Measurements from ENCODE around the gene KMT2C. TPM values are rescaled to one million over a fixed set of nuclear protein-coding genes. Genes with fewer than 3 reads are reported as not detected.

The KMT2C gene
- total RNA-seq, 2 experiments from 2014 or later, result 47.5 to 105 TPM

- Histone ChIP-seq H3K27ac (ENCODE audit: low read depth, low read length, poor library complexity, severe bottlenecking) (peak overlapping the region; percentile 80), H3K9me2 (ENCODE audit: insufficient read depth, low read length) (no peaks in the 10 kb centered on the region), H3K9me3 (ENCODE audit: low read length) (0 out of 2 replicates have a peak, but pooled peaks cover 3% of the 10 kb centered on the region), H4K20me1 (ENCODE audit: insufficient read depth, low read length) (no peaks in the 10 kb centered on the region), H3K4me2 (ENCODE audit: low read length) (peak overlapping the region; percentile 76), H2AFZ (ENCODE audit: low read length) (peak overlapping the region; percentile 73), H3K36me3 (ENCODE audit: insufficient read depth, low read length) (no peaks in the 10 kb centered on the region), H3K79me2 (ENCODE audit: insufficient read depth, low read depth, low read length) (peaks cover 10% of the 10 kb centered on the region; the same call in 1 of the 2 replicates), H3K4me3 (ENCODE audit: low read depth, low read length, poor library complexity, severe bottlenecking) (peak overlapping the region; percentile 77), H3K4me1 (ENCODE audit: insufficient read depth, low read length, poor library complexity, severe bottlenecking) (peaks cover 14% of the 10 kb centered on the region)
- DNase-seq (ENCODE audit: low spot score), result peak; percentile 72
- CTCF ChIA-PET (ENCODE audit: unreplicated experiment), result no interaction called here
- BruUV-seq (replicated peaks), result no TSS peak
- TF ChIP-seq EZH2phosphoT487 (IDR thresholded peaks at IDR 0.05; ENCODE audit: borderline replicate concordance, low read depth, low read length) (no peak), CTCF (conservative IDR thresholded peaks at IDR 0.05; ENCODE audit: low read length) (no peak)
- intact Hi-C loops (cut with micrococcal nuclease; ENCODE audit: unreplicated experiment), result loop anchor here (1.0 to 10.0 kb wide), 4 partner anchors 122 to 830 kb away; no protein-coding TSS in a partner anchor
- POLR2A ChIA-PET, result interaction anchor here (0.6 to 1.6 kb wide), 3 partner anchors 124 to 330 kb away, joined by 4 to 5 read pairs (median 4); no protein-coding TSS in a partner anchor
Observed at GRCh38 chr7:152464312-152465118, 28.7 kb upstream of the KMT2C start.

GRCh38 chr7:152463709-152464311 is 28.0 kb upstream of the KMT2C start:
- H3K4me1 ChIP-seq (ENCODE audit: insufficient read depth, low read length, poor library complexity, severe bottlenecking), result peaks cover 14% of the 10 kb centered on the region
- peak; percentile 100 for DNase-seq (ENCODE audit: low spot score)
- peak overlapping the region; percentile 80 for H3K27ac ChIP-seq (ENCODE audit: low read depth, low read length, poor library complexity, severe bottlenecking)
- H2AFZ ChIP-seq (ENCODE audit: low read length), result peak overlapping the region; percentile 73
- ChIA-PET CTCF (ENCODE audit: unreplicated experiment) (no interaction called here), POLR2A (interaction anchor here (0.6 to 1.6 kb wide), 3 partner anchors 123 to 330 kb away, joined by 3 to 5 read pairs (median 4); no protein-coding TSS in a partner anchor)
- H3K4me2 ChIP-seq (ENCODE audit: low read length), result peak overlapping the region; percentile 76
- peaks cover 10% of the 10 kb centered on the region; the same call in 1 of the 2 replicates for H3K79me2 ChIP-seq (ENCODE audit: insufficient read depth, low read depth, low read length)
- H3K4me3 ChIP-seq (ENCODE audit: low read depth, low read length, poor library complexity, severe bottlenecking), result peak overlapping the region; percentile 88
- H4K20me1 ChIP-seq (ENCODE audit: insufficient read depth, low read length), result no peaks in the 10 kb centered on the region
- no peaks in the 10 kb centered on the region for H3K36me3 ChIP-seq (ENCODE audit: insufficient read depth, low read length)
- BruUV-seq (replicated peaks), result no TSS peak
- no peaks in the 10 kb centered on the region for H3K9me2 ChIP-seq (ENCODE audit: insufficient read depth, low read length)
- TF ChIP-seq CTCF (conservative IDR thresholded peaks at IDR 0.05; ENCODE audit: low read length) (no peak), EZH2phosphoT487 (IDR thresholded peaks at IDR 0.05; ENCODE audit: borderline replicate concordance, low read depth, low read length) (no peak)
- intact Hi-C loops (cut with micrococcal nuclease; ENCODE audit: unreplicated experiment), result loop anchor here (1.0 to 10.0 kb wide), 5 partner anchors 28 to 829 kb away; partner anchors contain the start of gene KMT2C
- 0 out of 2 replicates have a peak, but pooled peaks cover 3% of the 10 kb centered on the region for H3K9me3 ChIP-seq (ENCODE audit: low read length)

Data from OCI-LY7 (cell line).